NT2/D1 (cell line): ENCODE results near the gene IGF1R.

ENCODE experiments used
- YY1 ChIP-seq: IDR thresholded peaks from 2 replicates; pipeline ENCODE4 v1.6.1; 2011; ENCODE audit not compliant: insufficient read length, insufficient read depth
- ZNF274 ChIP-seq: IDR thresholded peaks from 2 replicates; pipeline ENCODE4 v1.6.1; 2011; ENCODE audit warnings: mild to moderate bottlenecking, low read depth, low read length

GRCh38 chr15:98703126-98703685 lies 54.9 kb downstream of the IGF1R start:
- TF ChIP-seq ZNF274: no peak
- TF ChIP-seq YY1: no peak
